Measurements from ENCODE around the gene TRPM6. TPM values are rescaled to one million over a fixed set of nuclear protein-coding genes. Genes with fewer than 3 reads are reported as not detected.

The TRPM6 gene
- total and polyA plus RNA-seq, 2 experiments from 2014 or later, result not detected

GRCh38 chr9:74783408-74783807 lies 104.3 kb downstream of the TRPM6 start:
- Histone ChIP-seq H3K36me3 (ENCODE audit: low read depth) (no peaks in the 10 kb centered on the region), H2AFZ (no peak overlapping the region), H3K9me3 (ENCODE audit: low read depth) (no peaks in the 10 kb centered on the region), H3K4me2 (ENCODE audit: unreplicated experiment) (no peak overlapping the region), H3K79me2 (ENCODE audit: insufficient read depth) (no peaks in the 10 kb centered on the region), H3K9ac (no peak overlapping the region), H3K4me3 (no peak overlapping the region), H4K20me1 (ENCODE audit: insufficient read depth) (no peaks in the 10 kb centered on the region), H3F3A (ENCODE audit: insufficient read depth) (0 out of 2 replicates have a peak, but pooled peaks cover 5% of the 10 kb centered on the region), H3K4me1 (ENCODE audit: insufficient read depth) (peaks cover 6% of the 10 kb centered on the region; the same call in 1 of the 2 replicates), H3K27ac (no peak overlapping the region), H3K27me3 (replicated peaks; ENCODE audit: insufficient read depth) (no peaks in the 10 kb centered on the region), H3K9me2 (ENCODE audit: insufficient read depth) (no peaks in the 10 kb centered on the region)
- peak; percentile 78 for DNase-seq
- WGBS, 2 experiments (ENCODE audit: low coverage in 1 of 2, low lambda C conversion rate in 2 of 2, missing lambda C conversion rate in 2 of 2), result 19 to 22% methylated on average over 2 of the region's 2 CpGs
- TF ChIP-seq EZH2phosphoT487 (IDR thresholded peaks at IDR 0.05; ENCODE audit: insufficient read depth, low read depth), result no peak
- no peak for TF ChIP-seq EZH2 (IDR thresholded peaks at IDR 0.05; ENCODE audit: insufficient read depth, poor library complexity, severe bottlenecking)
- in situ Hi-C loops (cut with MboI), result no loop called here

DNA sequence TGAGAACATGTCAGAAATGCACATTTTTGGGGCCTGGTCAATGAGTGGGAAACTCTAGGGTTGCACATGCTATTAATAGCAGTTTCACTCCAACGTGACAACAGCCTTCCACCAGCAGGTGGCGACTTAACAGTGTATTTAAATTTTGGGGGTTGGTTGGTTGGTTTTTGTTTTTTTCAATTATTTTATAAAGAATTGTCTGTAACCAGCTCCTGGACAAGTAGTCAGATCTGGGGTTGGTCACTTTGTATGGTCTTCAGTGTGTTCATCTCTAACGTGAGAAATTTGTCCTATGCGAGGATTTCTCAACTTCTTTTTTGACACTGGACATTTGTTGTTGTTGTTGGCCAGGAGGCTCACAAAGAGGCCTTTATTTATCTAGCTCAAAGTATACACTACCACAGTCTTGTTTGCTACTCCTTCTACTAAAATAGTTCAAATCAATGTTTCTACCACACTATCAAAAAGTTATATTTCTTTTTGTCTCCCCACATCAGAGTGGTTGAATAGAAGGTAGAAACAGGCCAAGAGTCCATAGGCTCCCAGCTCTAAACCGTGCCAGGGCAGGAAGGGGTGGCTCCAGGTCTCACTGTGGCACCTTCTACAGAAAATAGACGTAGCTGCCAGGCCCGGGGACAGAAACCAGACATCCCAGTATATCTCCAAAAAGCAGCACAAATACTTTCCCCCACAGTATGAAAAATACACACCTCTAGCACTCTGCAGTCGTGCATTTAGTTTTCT lies 110.4 kb downstream of the TRPM6 start:
- Histone ChIP-seq H3K9ac (no peak overlapping the region), H3K79me2 (ENCODE audit: insufficient read depth) (no peaks in the 10 kb centered on the region), H3K27me3 (replicated peaks; ENCODE audit: insufficient read depth) (no peaks in the 10 kb centered on the region), H3K36me3 (ENCODE audit: low read depth) (no peaks in the 10 kb centered on the region), H4K20me1 (ENCODE audit: insufficient read depth) (no peaks in the 10 kb centered on the region), H3K4me2 (ENCODE audit: unreplicated experiment) (no peak overlapping the region), H3K9me3 (ENCODE audit: low read depth) (no peaks in the 10 kb centered on the region), H3K9me2 (ENCODE audit: insufficient read depth) (no peaks in the 10 kb centered on the region), H3K27ac (no peak overlapping the region), H3K4me1 (ENCODE audit: insufficient read depth) (no peaks in the 10 kb centered on the region), H2AFZ (no peak overlapping the region), H3K4me3 (no peak overlapping the region), H3F3A (ENCODE audit: insufficient read depth) (no peaks in the 10 kb centered on the region)
- in situ Hi-C loops (cut with MboI), result loop anchor here (5.0 kb wide), 2 partner anchors 225 to 300 kb away; no protein-coding TSS in a partner anchor
- 37% methylated on average over 8 of the region's 8 CpGs for WGBS, 2 experiments (ENCODE audit: low coverage in 1 of 2, low lambda C conversion rate in 2 of 2, missing lambda C conversion rate in 2 of 2)
- DNase-seq, result peak; percentile 83
- TF ChIP-seq EZH2phosphoT487 (IDR thresholded peaks at IDR 0.05; ENCODE audit: insufficient read depth, low read depth) (no peak), EZH2 (IDR thresholded peaks at IDR 0.05; ENCODE audit: insufficient read depth, poor library complexity, severe bottlenecking) (no peak)

GRCh38 chr9:74775396-74775795 lies 112.3 kb downstream of the TRPM6 start:
- Histone ChIP-seq H4K20me1 (ENCODE audit: insufficient read depth) (no peaks in the 10 kb centered on the region), H3K9ac (no peak overlapping the region), H3K4me1 (ENCODE audit: insufficient read depth) (no peaks in the 10 kb centered on the region), H2AFZ (no peak overlapping the region; the same call in 1 of the 2 replicates), H3K79me2 (ENCODE audit: insufficient read depth) (no peaks in the 10 kb centered on the region), H3K36me3 (ENCODE audit: low read depth) (no peaks in the 10 kb centered on the region), H3K27ac (no peak overlapping the region), H3K27me3 (replicated peaks; ENCODE audit: insufficient read depth) (no peaks in the 10 kb centered on the region), H3K9me2 (ENCODE audit: insufficient read depth) (no peaks in the 10 kb centered on the region), H3K9me3 (ENCODE audit: low read depth) (no peaks in the 10 kb centered on the region), H3K4me3 (no peak overlapping the region), H3K4me2 (ENCODE audit: unreplicated experiment) (no peak overlapping the region), H3F3A (ENCODE audit: insufficient read depth) (no peaks in the 10 kb centered on the region)
- 66 to 70% methylated on average over 5 of the region's 5 CpGs for WGBS, 2 experiments (ENCODE audit: low coverage in 1 of 2, low lambda C conversion rate in 2 of 2, missing lambda C conversion rate in 2 of 2)
- TF ChIP-seq EZH2 (IDR thresholded peaks at IDR 0.05; ENCODE audit: insufficient read depth, poor library complexity, severe bottlenecking), result no peak
- no peak for TF ChIP-seq EZH2phosphoT487 (IDR thresholded peaks at IDR 0.05; ENCODE audit: insufficient read depth, low read depth)
- in situ Hi-C loops (cut with MboI), result loop anchor here (5.0 kb wide), 2 partner anchors 227 to 302 kb away; no protein-coding TSS in a partner anchor
- DNase-seq, result no peak

DNA sequence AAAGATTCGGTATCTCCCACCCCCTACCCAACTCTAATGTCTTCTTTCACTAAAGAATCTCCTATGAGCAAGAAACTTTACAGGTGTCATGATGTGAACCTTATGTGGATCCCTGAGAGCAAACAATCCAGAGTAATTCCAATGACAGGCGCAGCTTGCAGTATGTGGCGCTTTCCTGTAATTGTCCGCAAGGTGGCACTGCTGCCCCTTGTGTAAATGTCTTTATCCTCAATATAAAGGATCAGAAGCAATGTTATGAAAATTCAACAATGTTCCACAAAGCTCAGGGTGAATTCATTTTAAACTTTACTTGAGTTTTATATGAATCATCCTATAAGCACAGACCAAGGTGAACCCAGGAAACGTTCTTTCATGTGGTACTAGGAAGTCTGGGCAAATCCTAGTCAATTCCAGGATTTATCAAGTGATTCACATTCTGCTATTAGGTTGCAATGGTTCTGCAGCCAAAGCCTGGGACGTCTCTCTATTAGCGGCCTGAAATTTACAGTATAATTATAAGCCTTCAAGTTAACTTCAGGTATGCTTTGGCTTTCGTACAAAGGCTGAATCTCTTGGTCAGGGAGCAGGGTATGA lies 113.7 kb downstream of the TRPM6 start:
- Histone ChIP-seq H3K4me1 (ENCODE audit: insufficient read depth) (no peaks in the 10 kb centered on the region), H3K27ac (no peak overlapping the region), H3K27me3 (replicated peaks; ENCODE audit: insufficient read depth) (no peaks in the 10 kb centered on the region), H3F3A (ENCODE audit: insufficient read depth) (no peaks in the 10 kb centered on the region), H2AFZ (no peak overlapping the region), H3K79me2 (ENCODE audit: insufficient read depth) (no peaks in the 10 kb centered on the region), H3K4me2 (ENCODE audit: unreplicated experiment) (no peak overlapping the region), H3K9me3 (ENCODE audit: low read depth) (no peaks in the 10 kb centered on the region), H3K9ac (no peak overlapping the region), H4K20me1 (ENCODE audit: insufficient read depth) (no peaks in the 10 kb centered on the region), H3K9me2 (ENCODE audit: insufficient read depth) (no peaks in the 10 kb centered on the region), H3K4me3 (no peak overlapping the region), H3K36me3 (ENCODE audit: low read depth) (no peaks in the 10 kb centered on the region)
- WGBS, 2 experiments (ENCODE audit: low coverage in 1 of 2, low lambda C conversion rate in 2 of 2, missing lambda C conversion rate in 2 of 2), result 6 to 9% methylated on average over 8 of the region's 8 CpGs
- DNase-seq, result peak; percentile 78
- TF ChIP-seq EZH2phosphoT487 (IDR thresholded peaks at IDR 0.05; ENCODE audit: insufficient read depth, low read depth) (no peak), EZH2 (IDR thresholded peaks at IDR 0.05; ENCODE audit: insufficient read depth, poor library complexity, severe bottlenecking) (no peak)
- in situ Hi-C loops (cut with MboI), result no loop called here
